ENCODE data around the gene NDUFS4.

DNA sequence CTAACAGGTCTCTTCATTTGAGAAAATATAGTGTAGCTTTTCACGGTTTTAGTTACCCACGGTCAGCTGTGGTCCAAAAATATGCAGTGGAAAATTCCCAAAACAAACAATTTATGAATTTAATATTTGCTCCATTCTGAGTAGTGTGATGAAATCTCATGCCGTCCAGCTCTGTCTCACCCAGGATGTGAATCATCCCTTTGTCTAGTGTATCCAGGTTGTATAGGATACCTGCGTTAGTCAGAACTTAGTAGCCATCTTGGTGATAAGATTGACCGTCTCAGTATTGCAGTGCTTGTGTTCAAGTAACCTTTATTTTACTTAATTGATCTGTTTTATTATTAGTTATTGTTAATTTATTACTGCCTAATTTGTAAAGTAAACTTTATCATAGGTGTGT is 41.1 kb downstream of the NDUFS4 start:
- TF ChIP-seq, protein P1, sequence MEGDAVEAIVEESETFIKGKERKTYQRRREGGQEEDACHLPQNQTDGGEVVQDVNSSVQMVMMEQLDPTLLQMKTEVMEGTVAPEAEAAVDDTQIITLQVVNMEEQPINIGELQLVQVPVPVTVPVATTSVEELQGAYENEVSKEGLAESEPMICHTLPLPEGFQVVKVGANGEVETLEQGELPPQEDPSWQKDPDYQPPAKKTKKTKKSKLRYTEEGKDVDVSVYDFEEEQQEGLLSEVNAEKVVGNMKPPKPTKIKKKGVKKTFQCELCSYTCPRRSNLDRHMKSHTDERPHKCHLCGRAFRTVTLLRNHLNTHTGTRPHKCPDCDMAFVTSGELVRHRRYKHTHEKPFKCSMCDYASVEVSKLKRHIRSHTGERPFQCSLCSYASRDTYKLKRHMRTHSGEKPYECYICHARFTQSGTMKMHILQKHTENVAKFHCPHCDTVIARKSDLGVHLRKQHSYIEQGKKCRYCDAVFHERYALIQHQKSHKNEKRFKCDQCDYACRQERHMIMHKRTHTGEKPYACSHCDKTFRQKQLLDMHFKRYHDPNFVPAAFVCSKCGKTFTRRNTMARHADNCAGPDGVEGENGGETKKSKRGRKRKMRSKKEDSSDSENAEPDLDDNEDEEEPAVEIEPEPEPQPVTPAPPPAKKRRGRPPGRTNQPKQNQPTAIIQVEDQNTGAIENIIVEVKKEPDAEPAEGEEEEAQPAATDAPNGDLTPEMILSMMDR (IDR thresholded peaks at IDR 0.05), result no peak
- TF ChIP-seq POLR2AphosphoS5 (IDR thresholded peaks at IDR 0.05; ENCODE audit: insufficient read depth in 1 of 2, low read depth in 1 of 2) (no peak), POLR2A (IDR thresholded peaks at IDR 0.05) (no peak)

Measured in vagina (tissue), 2 donors.